Vagina (tissue), 2 donors: ENCODE results near the gene L3MBTL4. TPM values are rescaled to one million over a fixed set of nuclear protein-coding genes. Genes with fewer than 3 reads are reported as not detected.

Experiments used
- DNase-seq, 2 donors: peaks; one replicate each; pipeline ENCODE4 v3.0.0-alpha.2; 2017; ENCODE audit errors: extremely low spot score in 2 of 2
- H3K27ac ChIP-seq: fragments of 200-600 bp; sonication (generic); one replicate; pipeline ENCODE4 v1.5.1; 2019
- H3K27me3 ChIP-seq: fragments of 200-600 bp; sonication (generic); one replicate; pipeline ENCODE4 v1.5.1; 2019
- H3K36me3 ChIP-seq, 2 donors: fragments of 200-600 bp; sonication (generic); one replicate each; pipeline ENCODE4 v1.5.1; 2017 to 2019
- H3K4me1 ChIP-seq: fragments of 200-600 bp; sonication (generic); one replicate; pipeline ENCODE4 v1.5.1; 2019
- H3K4me3 ChIP-seq, 2 donors: fragments of 200-600 bp; sonication (generic); 1 replicate in 1 of 2; 2 replicates in 1 of 2; pipeline ENCODE4 v1.5.1; 2016 to 2019
- H3K9me3 ChIP-seq: fragments of 200-600 bp; sonication (generic); one replicate; pipeline ENCODE4 v1.5.1; 2019
- POLR2A ChIP-seq, 2 donors: fragments of 450-650 bp; IDR thresholded peaks; one replicate each; pipeline ENCODE4 v1.6.1; 2017; ENCODE audit warnings: antibody characterized with exemption in 2 of 2, mild to moderate bottlenecking in 2 of 2, moderate library complexity in 2 of 2
- POLR2AphosphoS5 ChIP-seq, 2 donors: sonication (generic); formaldehyde crosslinking; IDR thresholded peaks; one replicate each; pipeline ENCODE4 v1.9.0; 2017; ENCODE audit warnings: antibody characterized with exemption in 2 of 2, mild to moderate bottlenecking in 2 of 2, low read depth in 1 of 2; ENCODE audit not compliant: insufficient read depth in 1 of 2
- intact Hi-C: fragments of 100-400 bp; cut with DNase I; formaldehyde crosslinking; loops from one replicate; pipeline ENCODE4 v1.15.1; 2023
- total RNA-seq: library from RNA; depleted of rRNA; stranded (reverse); fragments of >200 nt; gene quantifications from one replicate; pipeline ENCODE4 v1.2.3, GENCODE V29; 2016
- TF ChIP-seq, protein P1 (sequence below), 3 experiments: fragments of 450-650 bp in 2 of 3; fragments of 200-600 bp in 1 of 3; sonication (generic) in 1 of 3; IDR thresholded peaks; one replicate each; pipeline ENCODE4 v1.5.1; 2017 to 2019; ENCODE audit warnings: antibody characterized with exemption in 3 of 3, mild to moderate bottlenecking in 2 of 3, moderate library complexity in 2 of 3

The L3MBTL4 gene
- total RNA-seq, 1 donor from 2014 or later, result 9.6 TPM

DNA sequence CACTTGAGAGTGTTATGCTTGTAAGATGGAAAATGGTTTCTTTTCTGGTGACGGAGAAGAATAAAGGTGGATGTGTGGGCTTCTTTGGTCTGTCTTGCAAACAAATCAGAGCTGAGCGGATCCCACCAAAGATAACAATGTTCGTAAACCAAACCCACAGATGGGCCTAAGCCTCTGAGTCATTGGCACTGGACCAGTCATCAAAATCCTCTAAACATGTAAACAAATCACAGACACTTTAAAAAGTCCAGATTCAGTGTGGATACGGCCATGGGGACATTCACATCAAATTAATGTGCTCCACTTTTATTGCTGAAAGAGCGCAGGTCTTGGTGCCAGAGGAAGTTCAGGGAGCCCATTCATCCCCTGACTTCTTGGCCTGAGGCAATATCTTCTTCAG is 458.9 kb downstream of the L3MBTL4 start:
- no peaks in the 10 kb centered on the region for H3K36me3 ChIP-seq
- H3K4me3 ChIP-seq, result no peak overlapping the region
- TF ChIP-seq, protein P1, sequence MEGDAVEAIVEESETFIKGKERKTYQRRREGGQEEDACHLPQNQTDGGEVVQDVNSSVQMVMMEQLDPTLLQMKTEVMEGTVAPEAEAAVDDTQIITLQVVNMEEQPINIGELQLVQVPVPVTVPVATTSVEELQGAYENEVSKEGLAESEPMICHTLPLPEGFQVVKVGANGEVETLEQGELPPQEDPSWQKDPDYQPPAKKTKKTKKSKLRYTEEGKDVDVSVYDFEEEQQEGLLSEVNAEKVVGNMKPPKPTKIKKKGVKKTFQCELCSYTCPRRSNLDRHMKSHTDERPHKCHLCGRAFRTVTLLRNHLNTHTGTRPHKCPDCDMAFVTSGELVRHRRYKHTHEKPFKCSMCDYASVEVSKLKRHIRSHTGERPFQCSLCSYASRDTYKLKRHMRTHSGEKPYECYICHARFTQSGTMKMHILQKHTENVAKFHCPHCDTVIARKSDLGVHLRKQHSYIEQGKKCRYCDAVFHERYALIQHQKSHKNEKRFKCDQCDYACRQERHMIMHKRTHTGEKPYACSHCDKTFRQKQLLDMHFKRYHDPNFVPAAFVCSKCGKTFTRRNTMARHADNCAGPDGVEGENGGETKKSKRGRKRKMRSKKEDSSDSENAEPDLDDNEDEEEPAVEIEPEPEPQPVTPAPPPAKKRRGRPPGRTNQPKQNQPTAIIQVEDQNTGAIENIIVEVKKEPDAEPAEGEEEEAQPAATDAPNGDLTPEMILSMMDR (IDR thresholded peaks at IDR 0.05), result no peak
- no peaks in the 10 kb centered on the region for H3K9me3 ChIP-seq
- no peak for DNase-seq
- no peaks in the 10 kb centered on the region for H3K27me3 ChIP-seq
- intact Hi-C loops, result no loop called here
- no peak overlapping the region for H3K27ac ChIP-seq
- no peaks in the 10 kb centered on the region for H3K4me1 ChIP-seq

DNA sequence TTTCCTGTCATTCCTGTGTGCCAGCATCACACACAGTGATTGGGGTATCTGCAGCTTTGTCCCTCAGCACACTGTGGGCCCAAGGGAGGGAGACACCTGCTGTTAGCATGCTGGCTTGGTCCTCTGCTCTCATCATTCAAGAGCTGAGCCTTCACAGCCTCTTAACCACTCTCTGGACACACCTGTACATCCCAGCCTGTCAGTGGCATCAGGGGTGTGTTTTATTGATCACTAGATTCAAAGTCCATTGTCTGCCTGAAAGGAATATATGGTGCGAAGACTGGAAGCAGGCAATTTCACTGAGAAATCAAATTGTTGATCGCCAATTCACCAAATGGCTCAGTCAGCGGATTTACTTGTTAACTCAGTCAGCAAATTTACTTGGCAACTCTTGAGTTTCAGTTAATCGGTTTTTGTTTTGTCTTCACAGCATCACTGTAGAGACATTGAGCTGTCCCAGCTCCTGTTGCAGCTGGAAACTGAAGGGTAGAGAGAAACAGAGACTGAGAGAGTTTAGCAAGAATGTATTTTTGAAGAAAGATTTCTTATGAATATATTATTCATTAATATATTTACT is 463.1 kb downstream of the L3MBTL4 start:
- Histone ChIP-seq H3K36me3 (no peaks in the 10 kb centered on the region), H3K4me1 (no peaks in the 10 kb centered on the region), H3K27me3 (no peaks in the 10 kb centered on the region), H3K4me3 (no peak overlapping the region), H3K9me3 (no peaks in the 10 kb centered on the region), H3K27ac (no peak overlapping the region)
- intact Hi-C loops, result no loop called here
- DNase-seq, result no peak
- TF ChIP-seq POLR2AphosphoS5 (IDR thresholded peaks at IDR 0.05; ENCODE audit: insufficient read depth in 1 of 2, low read depth in 1 of 2) (no peak), POLR2A (IDR thresholded peaks at IDR 0.05) (no peak)
- TF ChIP-seq, protein P1 (IDR thresholded peaks at IDR 0.05), result no peak

DNA sequence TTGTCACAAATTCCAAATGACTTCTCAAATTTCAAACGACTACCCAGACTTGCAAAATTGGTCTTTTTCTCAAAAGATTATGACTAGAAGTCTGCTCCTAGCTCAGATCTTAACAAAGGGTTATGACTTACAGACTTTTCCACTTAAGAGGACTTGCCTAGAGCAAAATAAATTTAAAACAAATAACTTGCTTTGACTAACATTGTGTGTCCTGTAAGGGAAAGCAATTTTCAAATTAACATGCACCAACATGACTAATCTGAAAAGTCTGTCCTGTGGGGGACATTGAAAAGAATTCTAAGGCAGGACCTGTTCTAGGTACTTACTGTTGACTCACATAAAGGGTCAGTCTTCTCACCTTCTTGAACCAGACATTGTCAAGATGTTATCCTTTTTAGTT is 465.9 kb downstream of the L3MBTL4 start:
- DNase-seq, result no peak
- Histone ChIP-seq H3K27ac (no peak overlapping the region), H3K4me1 (no peaks in the 10 kb centered on the region), H3K4me3 (no peak overlapping the region), H3K36me3 (no peaks in the 10 kb centered on the region), H3K9me3 (no peaks in the 10 kb centered on the region), H3K27me3 (no peaks in the 10 kb centered on the region)
- intact Hi-C loops, result no loop called here
- TF ChIP-seq POLR2A (IDR thresholded peaks at IDR 0.05), result no peak

DNA sequence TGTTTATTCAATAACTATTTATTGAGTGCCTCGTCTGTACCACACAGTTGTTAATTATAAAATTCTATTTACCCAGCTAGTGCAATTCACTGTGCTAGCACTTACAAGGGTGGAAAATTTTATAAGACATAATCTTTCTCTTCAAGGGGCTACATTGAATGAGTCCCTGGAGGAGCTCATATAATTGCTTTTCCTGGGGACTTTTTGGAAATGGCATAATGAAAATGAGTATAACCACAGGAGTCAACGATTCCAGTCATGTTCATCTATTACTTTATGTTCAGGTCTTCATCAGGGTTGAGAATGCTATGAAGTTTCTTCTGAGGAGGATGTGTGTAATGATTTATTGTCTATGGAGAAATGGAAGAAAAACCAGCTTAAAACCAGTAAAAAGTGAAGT is 466.5 kb downstream of the L3MBTL4 start:
- H3K27me3 ChIP-seq, result no peaks in the 10 kb centered on the region
- no peak overlapping the region for H3K27ac ChIP-seq
- intact Hi-C loops, result no loop called here
- no peak overlapping the region for H3K4me3 ChIP-seq
- TF ChIP-seq, protein P1 (IDR thresholded peaks at IDR 0.05), result no peak
- TF ChIP-seq POLR2A (IDR thresholded peaks at IDR 0.05) (no peak), POLR2AphosphoS5 (IDR thresholded peaks at IDR 0.05; ENCODE audit: insufficient read depth in 1 of 2, low read depth in 1 of 2) (no peak)
- H3K9me3 ChIP-seq, result no peaks in the 10 kb centered on the region
- no peak for DNase-seq
- no peaks in the 10 kb centered on the region for H3K4me1 ChIP-seq
- no peaks in the 10 kb centered on the region for H3K36me3 ChIP-seq

DNA sequence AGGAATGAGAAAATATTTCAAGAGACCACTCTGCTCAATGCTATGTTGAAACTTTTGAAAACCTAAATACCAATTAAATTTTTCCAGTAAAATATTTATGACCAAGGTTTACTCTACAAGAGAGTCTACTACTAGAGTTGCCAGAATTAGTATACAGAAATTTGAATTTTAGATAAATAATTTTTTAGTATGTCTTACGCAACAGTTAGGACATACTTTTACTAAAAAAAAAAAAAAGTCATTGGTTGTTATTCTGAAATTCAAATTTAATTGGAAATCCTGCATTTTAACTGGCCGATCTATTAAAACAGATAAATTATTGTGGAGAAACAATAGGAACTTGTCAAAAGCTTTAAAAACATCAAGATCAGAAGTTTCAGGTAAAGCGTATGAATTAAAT is 470.3 kb downstream of the L3MBTL4 start:
- H3K4me1 ChIP-seq, result no peaks in the 10 kb centered on the region
- H3K27me3 ChIP-seq, result no peaks in the 10 kb centered on the region
- TF ChIP-seq POLR2A (IDR thresholded peaks at IDR 0.05), result no peak
- TF ChIP-seq, protein P1 (IDR thresholded peaks at IDR 0.05), result no peak
- no peak for TF ChIP-seq POLR2AphosphoS5 (IDR thresholded peaks at IDR 0.05; ENCODE audit: insufficient read depth in 1 of 2, low read depth in 1 of 2)
- H3K27ac ChIP-seq, result no peak overlapping the region
- no peak overlapping the region for H3K4me3 ChIP-seq
- intact Hi-C loops, result no loop called here
- DNase-seq, result no peak
- no peaks in the 10 kb centered on the region for H3K9me3 ChIP-seq
- H3K36me3 ChIP-seq, result no peaks in the 10 kb centered on the region

DNA sequence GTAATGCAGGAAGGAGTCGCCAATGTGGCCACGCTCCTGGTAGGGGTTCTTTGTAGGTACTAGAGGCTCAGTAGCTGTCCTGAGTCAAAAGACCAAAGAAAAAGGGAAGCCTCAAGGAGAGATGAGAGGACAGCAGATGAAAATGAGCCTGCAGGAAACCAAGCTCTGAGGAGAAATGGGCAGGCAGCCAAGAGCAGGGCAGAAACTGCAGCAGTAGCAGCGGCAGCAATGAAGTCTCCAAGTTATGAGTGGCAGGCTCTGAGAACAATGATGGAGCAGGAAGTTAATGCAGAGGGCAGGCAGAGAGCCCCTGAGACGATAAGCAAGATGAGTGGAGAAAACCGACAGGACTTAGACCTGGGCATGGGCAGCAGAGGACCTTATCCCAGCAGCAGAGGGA is 471.2 kb downstream of the L3MBTL4 start:
- TF ChIP-seq POLR2A (IDR thresholded peaks at IDR 0.05) (no peak), POLR2AphosphoS5 (IDR thresholded peaks at IDR 0.05; ENCODE audit: insufficient read depth in 1 of 2, low read depth in 1 of 2) (no peak)
- TF ChIP-seq, protein P1 (IDR thresholded peaks at IDR 0.05), result no peak
- no peak overlapping the region for H3K4me3 ChIP-seq
- no peak for DNase-seq
- no peaks in the 10 kb centered on the region for H3K4me1 ChIP-seq
- H3K27ac ChIP-seq, result no peak overlapping the region
- no peaks in the 10 kb centered on the region for H3K9me3 ChIP-seq
- intact Hi-C loops, result no loop called here
- no peaks in the 10 kb centered on the region for H3K36me3 ChIP-seq
- no peaks in the 10 kb centered on the region for H3K27me3 ChIP-seq
